Bronchial epithelial cell (primary cell): ENCODE data around the gene MME. TPM values are rescaled to one million over a fixed set of nuclear protein-coding genes. Genes with fewer than 3 reads are reported as not detected.

Experiments used
- DNase-seq: peaks from one replicate; pipeline ENCODE4 v3.0.0-alpha.2; 2010; ENCODE audit warnings: low read depth
- FAIRE-seq: peaks from 2 replicates; lab custom pipeline; 2011; peaks lifted over from hg19 to GRCh38; lab: Jason Lieb, UNC
- H3K27me3 ChIP-seq: 2 replicates; pipeline ENCODE4 v1.5.1; 2011; ENCODE audit warnings: low read length; ENCODE audit not compliant: control insufficient read depth, insufficient read depth
- H3K36me3 ChIP-seq: 2 replicates; pipeline ENCODE4 v1.5.1; 2011; ENCODE audit warnings: low read length; ENCODE audit not compliant: control insufficient read depth, insufficient read depth
- H3K4me3 ChIP-seq: 2 replicates; pipeline ENCODE4 v1.5.1; 2011; ENCODE audit warnings: mild to moderate bottlenecking, low read depth, low read length, control low read depth
- total RNA-seq: library from RNA; depleted of rRNA; stranded (reverse); fragments of >200 nt; gene quantifications from 2 replicates; pipeline ENCODE4 v1.2.1, GENCODE V29; 2014
- TF ChIP-seq, protein P1 (sequence below): IDR thresholded peaks from 2 replicates; pipeline ENCODE4 v1.5.1; 2011; ENCODE audit warnings: mild to moderate bottlenecking, moderate library complexity, low read length, control low read depth, inconsistent platforms; ENCODE audit not compliant: insufficient read depth, severe bottlenecking

MME gene
- total RNA-seq, 1 donor from 2014 or later, result 25.3 TPM

DNA sequence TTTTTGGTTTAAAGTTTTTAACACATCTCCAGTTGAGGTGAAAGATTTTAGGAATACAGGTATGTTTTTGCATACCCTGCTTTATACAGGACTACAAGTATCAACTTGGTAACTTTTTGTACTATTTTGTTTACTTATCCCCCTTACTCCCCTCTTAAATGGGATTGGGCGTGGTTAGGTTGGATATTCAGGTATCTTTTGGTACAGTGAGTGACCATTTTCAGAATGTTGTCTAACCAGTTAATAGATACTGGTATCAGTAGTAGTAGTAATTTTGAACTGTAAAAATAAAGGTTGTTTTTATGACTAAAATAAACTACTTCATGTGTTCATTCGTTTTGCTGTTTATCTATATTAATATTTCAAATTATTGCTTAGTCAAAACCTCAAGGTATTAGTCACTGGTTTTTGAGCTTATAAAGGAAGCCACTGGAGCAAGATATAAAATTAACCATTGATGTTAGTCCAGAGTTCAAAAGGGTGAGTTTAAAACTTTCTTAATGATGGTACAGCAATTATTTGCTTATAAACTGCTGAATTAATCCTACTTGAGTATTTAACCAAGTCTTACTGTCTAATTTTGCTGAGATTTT lies 3.3 kb downstream of the MME start:
- FAIRE-seq (no peak), DNase-seq (no peak)
- TF ChIP-seq, protein P1, sequence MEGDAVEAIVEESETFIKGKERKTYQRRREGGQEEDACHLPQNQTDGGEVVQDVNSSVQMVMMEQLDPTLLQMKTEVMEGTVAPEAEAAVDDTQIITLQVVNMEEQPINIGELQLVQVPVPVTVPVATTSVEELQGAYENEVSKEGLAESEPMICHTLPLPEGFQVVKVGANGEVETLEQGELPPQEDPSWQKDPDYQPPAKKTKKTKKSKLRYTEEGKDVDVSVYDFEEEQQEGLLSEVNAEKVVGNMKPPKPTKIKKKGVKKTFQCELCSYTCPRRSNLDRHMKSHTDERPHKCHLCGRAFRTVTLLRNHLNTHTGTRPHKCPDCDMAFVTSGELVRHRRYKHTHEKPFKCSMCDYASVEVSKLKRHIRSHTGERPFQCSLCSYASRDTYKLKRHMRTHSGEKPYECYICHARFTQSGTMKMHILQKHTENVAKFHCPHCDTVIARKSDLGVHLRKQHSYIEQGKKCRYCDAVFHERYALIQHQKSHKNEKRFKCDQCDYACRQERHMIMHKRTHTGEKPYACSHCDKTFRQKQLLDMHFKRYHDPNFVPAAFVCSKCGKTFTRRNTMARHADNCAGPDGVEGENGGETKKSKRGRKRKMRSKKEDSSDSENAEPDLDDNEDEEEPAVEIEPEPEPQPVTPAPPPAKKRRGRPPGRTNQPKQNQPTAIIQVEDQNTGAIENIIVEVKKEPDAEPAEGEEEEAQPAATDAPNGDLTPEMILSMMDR, result no peak
- Histone ChIP-seq H3K36me3 (no peaks in the 10 kb centered on the region), H3K27me3 (peaks cover 6% of the 10 kb centered on the region), H3K4me3 (no peak overlapping the region)

DNA sequence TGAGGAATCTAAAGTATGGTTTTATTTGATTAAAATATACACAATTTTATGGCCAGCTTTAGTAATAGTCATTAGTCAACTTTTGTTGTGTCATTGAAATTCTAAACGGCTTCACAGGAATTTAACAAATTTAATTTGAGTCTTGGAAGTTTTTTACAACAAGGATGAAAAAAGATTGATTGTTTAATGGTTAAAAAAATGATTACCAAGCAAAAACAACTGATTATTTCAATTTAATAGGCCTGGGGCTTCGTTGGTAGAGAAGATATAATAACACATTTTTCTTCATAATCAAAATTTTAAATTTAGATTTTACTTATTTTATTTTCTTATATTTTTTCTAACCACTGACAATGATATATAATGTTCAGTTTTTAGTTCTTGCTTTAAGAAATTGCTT lies 4.4 kb downstream of the MME start:
- FAIRE-seq, result no peak

DNA sequence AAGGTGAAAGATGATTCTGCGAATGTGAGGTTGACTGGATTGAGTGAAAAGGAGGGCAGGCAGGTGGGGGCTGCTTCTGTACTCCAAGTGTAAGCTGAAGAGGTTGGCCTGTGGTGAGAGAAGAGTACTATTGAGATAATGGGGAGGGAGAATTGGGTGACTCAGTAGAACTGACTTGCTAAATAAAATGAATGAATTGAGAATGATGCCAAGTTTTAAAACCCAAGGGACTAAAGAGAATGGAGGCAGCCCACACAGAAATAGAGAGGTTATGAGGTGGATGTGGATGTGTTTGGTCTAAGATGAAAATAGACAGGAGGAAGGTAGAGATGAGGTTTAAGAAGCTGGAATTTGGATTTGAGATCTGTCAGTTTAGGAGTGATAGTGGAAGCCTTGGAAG lies 5.9 kb downstream of the MME start:
- no peaks in the 10 kb centered on the region for H3K27me3 ChIP-seq
- no peak for FAIRE-seq
- no peak for DNase-seq
- TF ChIP-seq, protein P1, result no peak
- H3K36me3 ChIP-seq, result no peaks in the 10 kb centered on the region
- H3K4me3 ChIP-seq, result no peak overlapping the region

More for the DNA sequence above, 4.4 kb downstream of the MME start:
- H3K4me3 ChIP-seq, result no peak overlapping the region
- no peaks in the 10 kb centered on the region for H3K36me3 ChIP-seq
- H3K27me3 ChIP-seq, result peaks cover 6% of the 10 kb centered on the region
- DNase-seq, result no peak
- TF ChIP-seq, protein P1, result no peak

DNA sequence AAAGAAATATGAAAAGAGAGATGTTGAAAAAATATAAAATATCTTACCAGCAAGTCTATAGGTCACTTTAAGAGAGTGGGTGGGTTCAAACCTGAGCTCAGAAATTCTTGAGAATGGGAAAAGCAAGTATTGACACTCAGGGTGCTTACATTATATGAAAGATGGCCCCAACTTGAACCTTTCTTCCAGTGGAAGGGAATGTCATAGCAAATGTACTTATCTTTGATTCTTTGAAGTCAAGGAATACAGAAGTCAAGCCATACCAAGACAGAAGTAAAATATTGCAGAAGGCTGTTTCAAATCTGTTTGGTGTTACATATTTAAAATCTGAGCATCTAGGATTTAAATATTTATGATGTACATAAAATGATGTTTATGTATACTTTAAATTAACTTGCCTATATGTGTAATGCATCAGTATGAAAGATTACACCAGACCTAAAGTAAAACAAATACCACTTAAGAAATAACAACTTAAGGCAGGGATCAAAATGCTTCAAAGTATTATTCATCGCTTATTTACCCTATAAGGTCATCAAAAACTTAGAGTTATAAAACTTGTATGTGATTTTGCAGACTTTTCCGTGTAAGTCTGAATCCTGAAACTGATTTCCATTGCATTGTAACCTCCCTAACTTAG lies 8.7 kb downstream of the MME start:
- TF ChIP-seq, protein P1, result no peak
- H3K27me3 ChIP-seq, result no peaks in the 10 kb centered on the region
- FAIRE-seq (no peak), DNase-seq (no peak)
- no peak overlapping the region for H3K4me3 ChIP-seq
- H3K36me3 ChIP-seq, result no peaks in the 10 kb centered on the region

DNA sequence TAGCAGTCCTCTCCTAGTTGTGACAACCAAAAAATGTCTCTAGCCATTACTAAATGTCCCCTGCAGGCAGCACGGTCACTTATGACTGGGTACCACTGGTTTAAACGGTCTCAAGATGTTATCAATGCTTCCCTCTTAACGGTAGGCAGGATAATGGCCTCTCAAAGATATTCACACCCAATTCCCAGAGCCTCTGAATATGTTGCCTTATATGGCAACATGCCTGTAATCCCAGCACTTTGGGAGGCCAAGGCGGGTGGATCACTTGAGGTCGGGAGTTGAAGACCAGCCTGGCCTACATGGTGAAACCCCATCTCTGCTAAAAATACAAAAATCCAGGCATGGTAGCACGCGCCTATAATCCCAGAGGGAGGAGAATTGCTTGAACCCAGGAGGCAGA lies 9.4 kb downstream of the MME start:
- FAIRE-seq, result no peak

More for the DNA sequence above, 9.4 kb downstream of the MME start:
- TF ChIP-seq, protein P1, result no peak
- DNase-seq, result no peak
- Histone ChIP-seq H3K27me3 (no peaks in the 10 kb centered on the region), H3K4me3 (no peak overlapping the region), H3K36me3 (no peaks in the 10 kb centered on the region)
